ENCODE data around the gene MED6. TPM values are rescaled to one million over a fixed set of nuclear protein-coding genes. Genes with fewer than 3 reads are reported as not detected.

MED6 gene
- total and polyA plus RNA-seq, 12 donors, result 6.9 to 49.5 (median 30.9) TPM

- Histone ChIP-seq H3K9me3 (replicated peaks in 1 of 3) (peaks cover 0 to 2% (median 0%) of the 10 kb centered on the region in 3 donors), H3K4me1 (replicated peaks in 1 of 2) (no peaks in the 10 kb centered on the region), H3K36me3 (replicated peaks in 1 of 2) (no peaks in the 10 kb centered on the region), H3K27ac (no peak overlapping the region), H3K27me3 (no peaks in the 10 kb centered on the region), H3K4me3 (no peak overlapping the region)
- DNase-seq, result no peak
- TF ChIP-seq CTCF (IDR thresholded peaks at IDR 0.05) (no peak), POLR2A (IDR thresholded peaks at IDR 0.05) (no peak)
- 95 to 96% (median 96%) methylated on average over 2 of the region's 2 CpGs for WGBS, 4 donors
- intact Hi-C loops (cut with DNase I), result no loop called here
Observed at GRCh38 chr14:70571139-70571538, 29.3 kb downstream of the MED6 start.

GRCh38 chr14:70567791-70568190, 32.7 kb downstream of the MED6 start:
- Histone ChIP-seq H3K4me3 (no peak overlapping the region), H3K9me3 (replicated peaks in 1 of 3) (peaks cover 0 to 6% (median 0%) of the 10 kb centered on the region in 3 donors), H3K4me1 (replicated peaks in 1 of 2) (no peaks in the 10 kb centered on the region), H3K27me3 (no peaks in the 10 kb centered on the region), H3K27ac (no peak overlapping the region), H3K36me3 (replicated peaks in 1 of 2) (no peaks in the 10 kb centered on the region)
- intact Hi-C loops (cut with DNase I), result no loop called here
- 61 to 79% (median 66%) methylated on average over 2 of the region's 2 CpGs for WGBS, 4 donors
- no peak for TF ChIP-seq POLR2A (IDR thresholded peaks at IDR 0.05)
- TF ChIP-seq CTCF (IDR thresholded peaks at IDR 0.05), result peak in 2 of 6 experiments; percentile 24 to 26
- no peak for DNase-seq

- no peak overlapping the region for H3K27ac ChIP-seq
- H3K9me3 ChIP-seq (replicated peaks in 1 of 3), result peaks cover 0 to 6% (median 0%) of the 10 kb centered on the region in 3 donors
- TF ChIP-seq CTCF (IDR thresholded peaks at IDR 0.05), result no peak
- no peak for TF ChIP-seq POLR2A (IDR thresholded peaks at IDR 0.05)
- DNase-seq, result no peak
- no peaks in the 10 kb centered on the region for H3K27me3 ChIP-seq
- intact Hi-C loops (cut with DNase I), result no loop called here
- H3K4me3 ChIP-seq, result no peak overlapping the region
- 33 to 100% (median 78%) methylated on average over 1 of the region's 1 CpG for WGBS, 4 donors
- H3K4me1 ChIP-seq (replicated peaks in 1 of 2), result no peaks in the 10 kb centered on the region
- no peaks in the 10 kb centered on the region for H3K36me3 ChIP-seq (replicated peaks in 1 of 2)
Observed at GRCh38 chr14:70563869-70564268, 36.6 kb downstream of the MED6 start.

GRCh38 chr14:70563417-70563816, 37.0 kb downstream of the MED6 start:
- Histone ChIP-seq H3K4me3 (no peak overlapping the region), H3K36me3 (replicated peaks in 1 of 2) (no peaks in the 10 kb centered on the region), H3K27me3 (no peaks in the 10 kb centered on the region), H3K27ac (no peak overlapping the region), H3K4me1 (replicated peaks in 1 of 2) (no peaks in the 10 kb centered on the region), H3K9me3 (replicated peaks in 1 of 3) (peaks cover 0 to 6% (median 0%) of the 10 kb centered on the region in 3 donors)
- intact Hi-C loops (cut with DNase I), result no loop called here
- 96 to 99% (median 98%) methylated on average over 4 of the region's 4 CpGs for WGBS, 4 donors
- DNase-seq, result no peak
- TF ChIP-seq POLR2A (IDR thresholded peaks at IDR 0.05) (no peak), CTCF (IDR thresholded peaks at IDR 0.05) (no peak)

All from adrenal gland (tissue), 12 donors.